ENCODE results near the gene OR4K1. TPM values are rescaled to one million over a fixed set of nuclear protein-coding genes. Genes with fewer than 3 reads are reported as not detected.

OR4K1 gene
- total RNA-seq, 1 donor from 2014 or later = not detected

DNA sequence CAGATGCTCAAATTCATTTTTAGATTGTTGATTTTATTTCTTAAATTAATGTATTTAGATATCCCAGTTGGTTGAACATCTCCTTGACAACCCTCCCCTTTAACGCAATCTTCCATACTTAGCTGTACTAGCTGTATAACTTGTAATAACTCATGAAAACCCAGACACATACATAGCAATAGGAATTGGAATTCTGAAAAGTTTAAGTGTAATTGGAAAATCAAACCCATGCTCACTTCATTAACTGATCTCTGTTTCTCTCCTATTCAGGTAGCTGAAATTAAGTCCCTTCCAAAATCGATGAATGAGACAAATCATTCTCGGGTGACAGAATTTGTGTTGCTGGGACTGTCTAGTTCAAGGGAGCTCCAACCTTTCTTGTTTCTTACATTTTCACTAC lies 44.6 kb downstream of the OR4K1 start, which contains the start of gene OR4K15:
TSS of gene OR4K15 (plus strand) at position 301 of the 400 bp plus-strand sequence. CDS start at position 301, 0 bp downstream.
- no peaks in the 10 kb centered on the region for H3K4me1 Mint-ChIP-seq (ENCODE audit: unreplicated experiment)
- TF ChIP-seq, protein P1, sequence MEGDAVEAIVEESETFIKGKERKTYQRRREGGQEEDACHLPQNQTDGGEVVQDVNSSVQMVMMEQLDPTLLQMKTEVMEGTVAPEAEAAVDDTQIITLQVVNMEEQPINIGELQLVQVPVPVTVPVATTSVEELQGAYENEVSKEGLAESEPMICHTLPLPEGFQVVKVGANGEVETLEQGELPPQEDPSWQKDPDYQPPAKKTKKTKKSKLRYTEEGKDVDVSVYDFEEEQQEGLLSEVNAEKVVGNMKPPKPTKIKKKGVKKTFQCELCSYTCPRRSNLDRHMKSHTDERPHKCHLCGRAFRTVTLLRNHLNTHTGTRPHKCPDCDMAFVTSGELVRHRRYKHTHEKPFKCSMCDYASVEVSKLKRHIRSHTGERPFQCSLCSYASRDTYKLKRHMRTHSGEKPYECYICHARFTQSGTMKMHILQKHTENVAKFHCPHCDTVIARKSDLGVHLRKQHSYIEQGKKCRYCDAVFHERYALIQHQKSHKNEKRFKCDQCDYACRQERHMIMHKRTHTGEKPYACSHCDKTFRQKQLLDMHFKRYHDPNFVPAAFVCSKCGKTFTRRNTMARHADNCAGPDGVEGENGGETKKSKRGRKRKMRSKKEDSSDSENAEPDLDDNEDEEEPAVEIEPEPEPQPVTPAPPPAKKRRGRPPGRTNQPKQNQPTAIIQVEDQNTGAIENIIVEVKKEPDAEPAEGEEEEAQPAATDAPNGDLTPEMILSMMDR (IDR thresholded peaks at IDR 0.05; ENCODE audit: unreplicated experiment) = no peak
- H3K36me3 Mint-ChIP-seq (ENCODE audit: low read depth, unreplicated experiment) = peaks cover 5% of the 10 kb centered on the region
- peaks cover 1% of the 10 kb centered on the region for H3K27me3 Mint-ChIP-seq (ENCODE audit: unreplicated experiment)
- no peak for DNase-seq (ENCODE audit: low spot score)
- no peak within 1 kb of the TSS for H3K27ac Mint-ChIP-seq (ENCODE audit: unreplicated experiment)
- no peak within 1 kb of the TSS for H3K4me3 Mint-ChIP-seq (ENCODE audit: unreplicated experiment)
- peaks cover 32% of the 10 kb centered on the region for H3K9me3 Mint-ChIP-seq (ENCODE audit: unreplicated experiment)

Other genes with a start within 250 kb of the OR4K1 start
- not detected for gene OR11H2, start 217.0 kb upstream of the OR4K1 start, total RNA-seq (ENCODE audit: unreplicated experiment)
- not detected for gene OR4Q3, start 187.3 kb upstream of the OR4K1 start, total RNA-seq (ENCODE audit: unreplicated experiment)
- not detected for gene OR4M1, start 157.4 kb upstream of the OR4K1 start, total RNA-seq (ENCODE audit: unreplicated experiment)
- gene OR4N2, start 127.1 kb upstream of the OR4K1 start, total RNA-seq (ENCODE audit: unreplicated experiment) = not detected
- gene OR4K2, start 55.8 kb upstream of the OR4K1 start, total RNA-seq (ENCODE audit: unreplicated experiment) = not detected
- gene OR4K5, start 10.3 kb upstream of the OR4K1 start, total RNA-seq (ENCODE audit: unreplicated experiment) = not detected
- gene OR4K15, start 44.7 kb downstream of the OR4K1 start, total RNA-seq (ENCODE audit: unreplicated experiment) = not detected
- gene OR4Q2, start 71.2 kb downstream of the OR4K1 start, total RNA-seq (ENCODE audit: unreplicated experiment) = not detected
- not detected for gene OR4K14, start 88.4 kb downstream of the OR4K1 start, total RNA-seq (ENCODE audit: unreplicated experiment)
- not detected for gene OR4K13, start 105.1 kb downstream of the OR4K1 start, total RNA-seq (ENCODE audit: unreplicated experiment)
- not detected for gene OR4L1, start 129.1 kb downstream of the OR4K1 start, total RNA-seq (ENCODE audit: unreplicated experiment)
- gene OR4K17, start 179.8 kb downstream of the OR4K1 start, total RNA-seq (ENCODE audit: unreplicated experiment) = not detected
- gene OR4N5, start 207.9 kb downstream of the OR4K1 start, total RNA-seq (ENCODE audit: unreplicated experiment) = not detected